A549 (cell line): ENCODE data around the gene AMY2B. TPM values are rescaled to one million over a fixed set of nuclear protein-coding genes. Genes with fewer than 3 reads are reported as not detected.
"Not testable (repeated sequence)": the region's sequence is repeated elsewhere in the genome, so short reads cannot be mapped to it uniquely, and the experiment has no call there.

Experiments
- ATAC-seq, 2 experiments: fragments of 200-7000 bp in 1 of 2; fragments of >200 bp in 1 of 2; cut with Nextera tagmentation in 1 of 2; cut with Tn5 transposase in 1 of 2; 3 replicates each; pipeline versions ENCODE4 v1.8.0 to v1.9.1; 2018 to 2020; ENCODE audit warnings: mild to moderate bottlenecking in 1 of 2, moderate library complexity in 1 of 2
- CTCF ChIA-PET: fragments of 300-600 bp; sonication (Branson Sonifier 250); formaldehyde crosslinking; extraction: SDS; loops from one replicate; lab custom pipeline; 2021; ENCODE audit warnings: antibody characterized with exemption, inconsistent platforms; lab: Yijun Ruan, JAX
- POLR2A ChIA-PET: fragments of 350-600 bp; formaldehyde crosslinking; extraction: SDS; loops from one replicate; lab custom pipeline; 2021; ENCODE audit warnings: antibody characterized with exemption, inconsistent platforms; lab: Yijun Ruan, JAX
- DNase-seq, 2 experiments: peaks; one replicate each; pipeline versions ENCODE4 v3.0.0 to v3.0.0-alpha.2; 2011 to 2016; ENCODE audit warnings: low read depth in 1 of 2, low spot score in 1 of 2
- FAIRE-seq: peaks from 2 replicates; lab custom pipeline; 2011; peaks lifted over from hg19 to GRCh38; lab: Jason Lieb, UNC
- H3K27ac ChIP-seq, 2 experiments: fragments of >200 bp; sonication (Bioruptor Twin); formaldehyde crosslinking; 3 replicates each; pipeline ENCODE4 v1.5.1; 2016 to 2017
- H3K4me1 ChIP-seq: fragments of >200 bp; sonication (Bioruptor Twin); formaldehyde crosslinking; 3 replicates; pipeline ENCODE4 v1.6.1; 2016
- H3K4me2 ChIP-seq: fragments of >200 bp; sonication (Bioruptor Twin); formaldehyde crosslinking; 3 replicates; pipeline ENCODE4 v1.6.1; 2016
- H3K4me3 ChIP-seq: fragments of >200 bp; sonication (Bioruptor Twin); formaldehyde crosslinking; 3 replicates; pipeline ENCODE4 v1.5.1; 2016
- H3K9me3 ChIP-seq: fragments of >200 bp; sonication (Bioruptor Twin); formaldehyde crosslinking; 3 replicates; pipeline ENCODE4 v1.6.1; 2016
- ATOH8 ChIP-seq: fragments of 250-450 bp; sonication (Bioruptor Pico); IDR thresholded peaks from 2 replicates; pipeline ENCODE4 v1.5.0; 2020; ENCODE audit warnings: low read depth, mild to moderate bottlenecking, moderate library complexity
- CHD2 ChIP-seq: fragments of 150-350 bp; IDR thresholded peaks from 2 replicates; pipeline ENCODE4 v1.6.1; 2014; ENCODE audit warnings: low read length; ENCODE audit not compliant: partially characterized antibody
- CTCF ChIP-seq: fragments of >200 bp; sonication (Bioruptor Twin); formaldehyde crosslinking; IDR thresholded peaks from 3 replicates; pipeline ENCODE4 v1.5.1; 2016
- EHMT2 ChIP-seq: fragments of 200-600 bp; sonication (generic); IDR thresholded peaks from 2 replicates; pipeline ENCODE4 v1.6.1; 2016; ENCODE audit warnings: antibody characterized with exemption, low read depth, mild to moderate bottlenecking, moderate library complexity
- ELK1 ChIP-seq: fragments of 150-350 bp; IDR thresholded peaks from 2 replicates; pipeline ENCODE4 v1.6.1; 2014; ENCODE audit warnings: low read depth, mild to moderate bottlenecking, low read length
- ESRRA ChIP-seq: fragments of 150-350 bp; IDR thresholded peaks from 2 replicates; pipeline ENCODE4 v1.6.1; 2014; ENCODE audit warnings: mild to moderate bottlenecking, low read length, borderline replicate concordance
- FOSL2 ChIP-seq, 2 experiments: fragments of 450-650 bp in 1 of 2; fragments of >200 bp in 1 of 2; sonication (Bioruptor Twin) in 1 of 2; formaldehyde crosslinking; IDR thresholded peaks; 2 replicates each; pipeline versions ENCODE4 v1.5.0 to v1.6.1; 2016 to 2020; ENCODE audit warnings: mild to moderate bottlenecking in 1 of 2, moderate library complexity in 1 of 2
- FOXS1 ChIP-seq: fragments of 250-450 bp; sonication (Bioruptor Pico); IDR thresholded peaks from 2 replicates; pipeline ENCODE4 v1.5.0; 2020; ENCODE audit warnings: mild to moderate bottlenecking, moderate library complexity
- GATA3 ChIP-seq: IDR thresholded peaks from 2 replicates; pipeline ENCODE4 v1.6.1; 2012; ENCODE audit warnings: borderline replicate concordance
- HEYL ChIP-seq: fragments of 250-450 bp; sonication (Bioruptor Pico); IDR thresholded peaks from 2 replicates; pipeline ENCODE4 v1.8.0; 2021; ENCODE audit warnings: mild to moderate bottlenecking, moderate library complexity
- HMGXB4 ChIP-seq: fragments of 250-450 bp; sonication (Bioruptor Pico); IDR thresholded peaks from 2 replicates; pipeline ENCODE4 v1.5.0; 2021; ENCODE audit warnings: mild to moderate bottlenecking, moderate library complexity, borderline replicate concordance
- KDM1A ChIP-seq: fragments of 200-600 bp; sonication (generic); IDR thresholded peaks from 2 replicates; pipeline ENCODE4 v1.6.1; 2016; ENCODE audit warnings: low read depth, mild to moderate bottlenecking
- KDM5A ChIP-seq: fragments of 200-600 bp; sonication (generic); IDR thresholded peaks from 2 replicates; pipeline ENCODE4 v1.6.1; 2016; ENCODE audit warnings: antibody characterized with exemption, mild to moderate bottlenecking
- MAX ChIP-seq: IDR thresholded peaks from 2 replicates; pipeline ENCODE4 v1.6.1; 2012
- MAZ ChIP-seq: fragments of 150-350 bp; IDR thresholded peaks from 2 replicates; pipeline ENCODE4 v1.6.1; 2014; ENCODE audit warnings: antibody characterized with exemption, low read depth, low read length, borderline replicate concordance
- PBX3 ChIP-seq: IDR thresholded peaks from 2 replicates; pipeline ENCODE4 v1.6.1; 2012
- RAD21 ChIP-seq, 2 experiments: fragments of >200 bp in 1 of 2; sonication (Bioruptor Twin) in 1 of 2; formaldehyde crosslinking in 1 of 2; IDR thresholded peaks in 1 of 2; conservative IDR thresholded peaks in 1 of 2; 2 replicates in 1 of 2; 3 replicates in 1 of 2; pipeline ENCODE4 v1.6.1; 2012 to 2018; ENCODE audit warnings: inconsistent platforms in 1 of 2
- RCOR1 ChIP-seq: fragments of 150-350 bp; IDR thresholded peaks from 2 replicates; pipeline ENCODE4 v1.6.1; 2014; ENCODE audit warnings: antibody characterized with exemption, low read length, low read depth
- REST ChIP-seq: fragments of 200-600 bp; sonication (generic); IDR thresholded peaks from 2 replicates; pipeline ENCODE4 v1.6.1; 2016; ENCODE audit warnings: antibody characterized with exemption, mild to moderate bottlenecking, moderate library complexity
- RFX5 ChIP-seq: fragments of 450-650 bp; IDR thresholded peaks from 2 replicates; pipeline ENCODE4 v1.7.1; 2014; ENCODE audit warnings: antibody characterized with exemption, mild to moderate bottlenecking, moderate library complexity
- SMC3 ChIP-seq: fragments of >200 bp; sonication (Bioruptor Twin); formaldehyde crosslinking; IDR thresholded peaks from 3 replicates; pipeline ENCODE4 v1.6.1; 2018; ENCODE audit warnings: inconsistent platforms
- TP53 ChIP-seq: fragments of 250-450 bp; sonication (Bioruptor Pico); IDR thresholded peaks from 2 replicates; pipeline ENCODE4 v1.5.0; 2021; ENCODE audit warnings: mild to moderate bottlenecking, moderate library complexity
- ZFP36 ChIP-seq: fragments of 450-650 bp; IDR thresholded peaks from 2 replicates; pipeline ENCODE4 v1.6.1; 2014; ENCODE audit warnings: borderline replicate concordance; ENCODE audit not compliant: partially characterized antibody
- WGBS: methylation state at CpG from one replicate; pipeline ENCODE4 v1.1.6; 2017; ENCODE audit errors: missing lambda C conversion rate; 5-methylcytosine and 5-hydroxymethylcytosine counted together
- polyA plus RNA-seq, 4 experiments: library from polyadenylated mRNA; depleted of rRNA in 3 of 4; stranded (reverse); fragments of >200 nt; fragmentation: RNase III in 1 of 4; extraction: RNeasy Plus Mini Kit Qiagen cat#74134 plus additional on column Dnase treatment in 1 of 4; gene quantifications; 2 replicates in 3 of 4; 3 replicates in 1 of 4; pipeline ENCODE4 v1.2.3, GENCODE V29; 2011 to 2017

Gene AMY2B
- polyA plus RNA-seq, 2 of the 4 experiments (the other 2 are of a cell fraction), result 1.7 to 3.0 TPM

- TF ChIP-seq FOSL2 (IDR thresholded peaks at IDR 0.05) (no peak), FOSL2 (CRISPR knock-in tag; IDR thresholded peaks at IDR 0.05) (no peak), RFX5 (no peak), SMC3 (no peak), MAX (no peak), ATOH8 (CRISPR knock-in tag) (no peak)
These were observed 4.7 kb downstream of the AMY2B start (continued) for GRCh38 chr1:103576065-103576464.

GRCh38 chr1:103576784-103577183 lies 5.4 kb downstream of the AMY2B start:
- ATAC-seq, H3K4me3 ChIP-seq, CTCF ChIA-PET, FAIRE-seq, H3K4me1 ChIP-seq, H3K4me2 ChIP-seq, H3K27ac ChIP-seq, H3K9me3 ChIP-seq, DNase-seq, POLR2A ChIA-PET: not testable (repeated sequence)
- 7% methylated on average over 3 of the region's 5 CpGs for WGBS

- no peak overlapping the region for H3K27ac ChIP-seq
- FAIRE-seq (no peak), DNase-seq (no peak), ATAC-seq (no peak)
- no peak overlapping the region for H3K4me2 ChIP-seq
- H3K9me3 ChIP-seq, result no peaks in the 10 kb centered on the region
- no peak overlapping the region for H3K4me3 ChIP-seq
- 0% methylated on average over 1 of the region's 1 CpG for whole genome bisulfite sequencing
- TF ChIP-seq REST (no peak), HMGXB4 (CRISPR knock-in tag) (no peak), KDM5A (no peak), KDM1A (no peak), HEYL (CRISPR knock-in tag) (no peak), CTCF (no peak), ZFP36 (no peak), RCOR1 (no peak), FOSL2 (IDR thresholded peaks at IDR 0.05) (no peak), FOSL2 (CRISPR knock-in tag; IDR thresholded peaks at IDR 0.05) (no peak), GATA3 (no peak), CHD2 (no peak), MAZ (no peak), ELK1 (no peak), EHMT2 (no peak), MAX (no peak), PBX3 (no peak), ESRRA (no peak), FOXS1 (no peak), RAD21 (conservative IDR thresholded peaks at IDR 0.05 in 1 of 2, IDR thresholded peaks at IDR 0.05 in 1 of 2) (no peak), TP53 (CRISPR knock-in tag) (no peak)
- ChIA-PET CTCF (no interaction called here), POLR2A (no interaction called here)
- H3K4me1 ChIP-seq, result no peaks in the 10 kb centered on the region
These were observed 11.1 kb downstream of the AMY2B start for GRCh38 chr1:103582464-103582863.
